GM12873 (cell line): ENCODE results near the gene SLC13A3.

Experiments
- TF ChIP-seq, protein P1 (sequence below): IDR thresholded peaks from 2 replicates; pipeline ENCODE4 v1.5.1; 2012; ENCODE audit warnings: low read depth, mild to moderate bottlenecking, moderate library complexity, low read length, control low read depth; ENCODE audit not compliant: insufficient read depth; ENCODE audit errors: missing control alignments

Gene SLC13A3

DNA sequence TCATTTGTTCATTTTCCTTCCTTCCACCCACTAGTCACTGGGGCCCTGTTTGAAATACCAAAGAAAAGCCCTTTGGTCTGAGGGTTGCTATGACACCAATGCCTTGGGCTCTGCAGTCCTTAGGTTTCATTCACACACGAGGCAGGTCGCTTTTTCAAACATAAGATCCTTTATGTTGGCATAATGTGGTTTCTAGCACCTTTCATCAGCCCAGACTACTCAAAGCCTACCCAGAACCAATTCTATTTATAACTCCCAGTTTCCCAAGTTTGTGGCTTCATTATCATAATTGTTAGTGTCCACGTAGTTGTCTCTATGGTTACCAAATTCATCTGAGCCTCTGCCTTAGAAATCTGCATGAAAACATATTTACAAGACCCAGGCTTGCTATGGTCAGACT, 44.6 kb upstream of the SLC13A3 start:
- TF ChIP-seq, protein P1, sequence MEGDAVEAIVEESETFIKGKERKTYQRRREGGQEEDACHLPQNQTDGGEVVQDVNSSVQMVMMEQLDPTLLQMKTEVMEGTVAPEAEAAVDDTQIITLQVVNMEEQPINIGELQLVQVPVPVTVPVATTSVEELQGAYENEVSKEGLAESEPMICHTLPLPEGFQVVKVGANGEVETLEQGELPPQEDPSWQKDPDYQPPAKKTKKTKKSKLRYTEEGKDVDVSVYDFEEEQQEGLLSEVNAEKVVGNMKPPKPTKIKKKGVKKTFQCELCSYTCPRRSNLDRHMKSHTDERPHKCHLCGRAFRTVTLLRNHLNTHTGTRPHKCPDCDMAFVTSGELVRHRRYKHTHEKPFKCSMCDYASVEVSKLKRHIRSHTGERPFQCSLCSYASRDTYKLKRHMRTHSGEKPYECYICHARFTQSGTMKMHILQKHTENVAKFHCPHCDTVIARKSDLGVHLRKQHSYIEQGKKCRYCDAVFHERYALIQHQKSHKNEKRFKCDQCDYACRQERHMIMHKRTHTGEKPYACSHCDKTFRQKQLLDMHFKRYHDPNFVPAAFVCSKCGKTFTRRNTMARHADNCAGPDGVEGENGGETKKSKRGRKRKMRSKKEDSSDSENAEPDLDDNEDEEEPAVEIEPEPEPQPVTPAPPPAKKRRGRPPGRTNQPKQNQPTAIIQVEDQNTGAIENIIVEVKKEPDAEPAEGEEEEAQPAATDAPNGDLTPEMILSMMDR: no peak

GRCh38 chr20:46694484-46694883, 43.2 kb upstream of the SLC13A3 start:
- TF ChIP-seq, protein P1: no peak

GRCh38 chr20:46691196-46691595, 39.9 kb upstream of the SLC13A3 start:
- TF ChIP-seq, protein P1: no peak

DNA sequence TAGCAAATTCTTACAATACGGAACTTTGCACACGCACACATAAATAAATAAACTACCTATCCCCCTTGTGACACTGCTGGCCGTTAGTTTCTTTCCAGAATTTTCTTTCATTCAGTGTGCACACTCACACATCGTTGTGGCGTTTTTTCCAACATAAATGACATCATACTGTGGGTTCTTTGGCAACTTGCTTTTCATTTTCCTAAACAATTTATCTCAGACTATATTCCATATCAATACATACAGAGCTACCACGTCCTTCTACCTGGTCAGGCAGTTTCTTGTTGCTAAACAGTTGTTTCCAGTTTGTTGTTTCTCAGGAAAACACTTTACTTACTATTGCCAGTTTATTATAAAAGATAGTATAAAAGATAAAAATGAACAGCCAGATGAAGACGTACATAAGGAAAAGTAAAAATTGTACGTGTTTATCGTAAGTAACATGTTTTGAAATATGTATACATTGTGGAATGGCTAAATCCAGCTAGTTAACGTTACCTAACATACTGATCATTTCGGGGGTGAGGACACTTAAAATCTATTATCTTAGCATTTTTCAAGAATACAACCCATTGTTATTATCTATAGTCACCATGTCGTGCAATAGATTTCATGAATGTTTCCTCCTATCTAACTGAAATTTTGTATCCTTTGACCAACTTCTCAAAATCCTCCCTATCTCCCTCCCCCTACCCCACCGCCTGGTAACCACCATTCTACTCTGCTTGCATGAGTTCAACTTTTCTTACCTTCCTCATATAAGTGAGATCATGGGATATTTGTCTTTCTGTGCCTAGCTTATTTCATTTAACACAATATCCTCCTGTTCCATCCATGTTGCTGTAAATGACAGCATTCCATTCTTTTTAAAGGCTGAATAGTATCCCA, 39.2 kb upstream of the SLC13A3 start:
- TF ChIP-seq, protein P1: no peak

GRCh38 chr20:46689754-46690085, 38.5 kb upstream of the SLC13A3 start:
- TF ChIP-seq, protein P1: no peak

DNA sequence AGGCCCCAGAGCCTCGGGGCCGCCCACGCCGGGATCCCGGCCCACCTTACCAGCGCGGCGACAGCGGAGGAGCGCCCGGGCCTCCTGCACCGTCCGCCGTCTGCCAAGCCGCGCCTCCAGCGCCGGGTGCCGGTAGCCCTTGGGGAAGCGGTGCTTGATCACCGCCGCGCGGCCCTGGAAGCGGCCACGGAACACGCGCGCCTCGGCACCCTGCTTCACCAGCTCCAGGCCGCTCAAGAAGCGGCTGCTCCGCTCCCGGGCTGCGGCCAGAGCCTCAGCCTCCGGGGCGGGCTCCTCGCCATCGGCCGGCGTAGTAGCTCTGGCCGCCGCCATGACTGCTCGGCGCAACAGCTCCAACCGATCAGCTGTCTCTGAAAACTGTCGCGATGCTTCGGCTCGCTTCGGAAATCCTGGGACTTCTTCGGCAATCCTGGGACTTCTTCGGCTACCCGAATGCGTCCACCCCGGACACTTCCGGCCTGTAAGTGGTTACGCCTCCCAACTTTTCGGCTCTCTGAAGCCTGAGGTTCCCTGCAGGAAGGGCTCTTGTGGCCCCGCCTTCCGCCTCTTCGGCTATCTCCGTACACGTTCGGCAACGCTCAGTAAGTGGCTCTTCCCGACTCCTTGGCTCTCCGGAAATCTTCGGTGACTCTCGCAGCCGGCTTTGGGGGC, 38.0 kb upstream of the SLC13A3 start, which contains the start of gene TP53RK:
Gene TP53RK (minus strand): TSS at position 363 of the 672 bp plus-strand sequence. CDS start 30 bp downstream, at position 333.
- TF ChIP-seq, protein P1: peak; percentile 35
